Cardiac septum (tissue), 1 donor: Measurements from ENCODE around the gene TPTE. TPM values are rescaled to one million over a fixed set of nuclear protein-coding genes. Genes with fewer than 3 reads are reported as not detected.
"Not testable (repeated sequence)": the region's sequence is repeated elsewhere in the genome, so short reads cannot be mapped to it uniquely, and the experiment has no call there.

Experiments
- DNase-seq: peaks from one replicate; pipeline ENCODE4 v3.0.0-alpha.2; 2020; ENCODE audit warnings: low spot score
- intact Hi-C: fragments of 100-400 bp; cut with DNase I; formaldehyde crosslinking; loops from one replicate; pipeline ENCODE4 v1.14.0; 2022
- total RNA-seq: library from RNA; stranded (reverse); fragmentation: NEBNext Ultra II Directional; extraction: Animal tissue kit (Norgen Biotek cat#: 25700); gene quantifications from one replicate; pipeline ENCODE4 v1.2.1, GENCODE V29; 2021
- donor health status: DM: no; HTN: no; CAD: no.

The TPTE gene
- total RNA-seq, 1 donor from 2014 or later, result not detected

DNA sequence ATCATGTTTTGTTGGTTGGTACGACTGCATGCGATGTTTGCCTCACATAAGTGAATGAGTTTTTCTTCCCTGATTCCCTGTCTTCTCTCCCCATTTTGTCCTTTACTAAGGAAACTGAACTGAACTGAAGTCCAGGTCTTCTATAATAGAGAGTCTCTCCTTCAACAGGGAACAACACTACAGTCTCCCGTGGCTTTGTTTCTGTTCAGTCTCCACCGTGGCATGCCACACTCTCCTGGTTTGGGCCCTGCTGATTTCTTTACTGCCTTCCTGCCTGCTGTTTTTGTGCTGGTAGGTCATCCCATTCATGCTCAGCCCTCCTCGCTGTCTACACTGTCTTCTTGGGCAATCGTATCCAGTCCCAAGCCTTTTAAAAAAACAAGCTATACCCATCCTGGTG, 92.9 kb downstream of the TPTE start:
- intact Hi-C loops, DNase-seq: not testable (repeated sequence)

DNA sequence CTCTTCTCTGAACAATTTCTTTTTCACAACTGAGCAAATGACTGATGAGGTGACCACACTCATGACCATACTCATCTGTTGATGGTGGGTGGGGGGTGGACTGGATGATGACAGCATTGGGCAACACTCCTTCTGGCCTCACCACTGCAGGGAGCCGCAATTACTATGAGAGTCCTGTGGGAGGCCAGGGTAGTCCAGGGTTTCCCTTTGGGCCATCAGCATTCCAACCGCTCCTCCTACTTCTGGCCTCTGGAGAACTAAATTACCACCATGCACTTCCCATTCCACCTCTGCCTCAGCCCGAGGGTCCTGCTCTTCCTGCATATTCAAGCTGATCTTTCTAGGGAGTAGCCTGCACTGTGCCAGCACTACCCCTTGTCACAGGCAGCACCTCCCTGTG, 94.7 kb downstream of the TPTE start:
- intact Hi-C loops, DNase-seq: not testable (repeated sequence)

DNA sequence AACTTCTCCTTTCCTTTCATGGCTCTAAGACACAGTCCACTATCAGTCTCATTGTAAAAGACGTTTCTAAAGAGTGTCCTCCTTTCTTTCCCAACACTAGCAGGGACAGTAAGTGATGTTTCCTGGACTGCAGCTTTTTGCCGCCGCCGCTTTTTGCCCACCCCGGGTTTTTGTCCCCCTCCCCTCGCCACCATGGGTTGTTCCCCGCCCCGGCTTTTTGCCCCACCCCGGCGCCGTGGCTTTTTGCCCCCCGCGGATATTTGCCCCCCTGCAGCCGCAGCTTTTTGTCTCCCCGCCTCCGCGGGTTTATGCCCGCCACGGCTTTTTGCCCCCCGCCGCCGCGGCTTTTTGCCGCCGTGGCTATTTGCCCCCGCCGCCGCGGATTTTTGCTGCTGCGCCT, 95.2 kb downstream of the TPTE start:
- no peak for DNase-seq
- intact Hi-C loops, result no loop called here

DNA sequence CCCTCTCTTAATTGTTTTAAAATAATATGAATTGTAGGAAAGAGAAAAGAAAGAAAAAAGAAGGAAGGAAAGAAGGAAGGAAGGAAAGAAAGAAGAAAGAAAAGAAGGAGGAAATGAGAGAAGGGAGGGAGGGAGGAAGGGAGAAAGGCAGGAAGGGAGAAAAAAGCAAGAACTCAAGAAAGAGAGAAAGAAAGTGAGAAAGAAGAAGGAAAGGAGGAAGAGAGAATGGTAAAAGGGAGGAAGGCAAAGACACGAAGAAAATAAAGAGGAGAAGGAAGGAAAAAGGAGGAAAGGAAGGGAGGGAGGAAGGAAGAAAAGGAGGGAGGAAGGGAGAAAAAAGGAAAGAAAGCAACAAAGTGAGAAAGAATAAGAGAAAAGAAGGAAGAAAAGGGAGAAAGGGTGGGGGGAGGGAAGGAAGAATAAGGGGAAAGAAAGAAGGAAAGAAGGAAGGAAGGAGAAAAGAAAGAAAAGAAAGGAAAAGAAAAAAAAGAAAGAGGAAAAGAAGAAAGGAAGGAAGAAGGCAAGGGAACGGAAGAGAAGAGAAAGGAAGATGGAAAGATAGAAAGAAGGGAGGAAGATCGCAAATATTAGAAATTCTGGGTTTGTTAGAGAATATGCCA, 95.9 kb downstream of the TPTE start:
- intact Hi-C loops, DNase-seq: not testable (repeated sequence)

DNA sequence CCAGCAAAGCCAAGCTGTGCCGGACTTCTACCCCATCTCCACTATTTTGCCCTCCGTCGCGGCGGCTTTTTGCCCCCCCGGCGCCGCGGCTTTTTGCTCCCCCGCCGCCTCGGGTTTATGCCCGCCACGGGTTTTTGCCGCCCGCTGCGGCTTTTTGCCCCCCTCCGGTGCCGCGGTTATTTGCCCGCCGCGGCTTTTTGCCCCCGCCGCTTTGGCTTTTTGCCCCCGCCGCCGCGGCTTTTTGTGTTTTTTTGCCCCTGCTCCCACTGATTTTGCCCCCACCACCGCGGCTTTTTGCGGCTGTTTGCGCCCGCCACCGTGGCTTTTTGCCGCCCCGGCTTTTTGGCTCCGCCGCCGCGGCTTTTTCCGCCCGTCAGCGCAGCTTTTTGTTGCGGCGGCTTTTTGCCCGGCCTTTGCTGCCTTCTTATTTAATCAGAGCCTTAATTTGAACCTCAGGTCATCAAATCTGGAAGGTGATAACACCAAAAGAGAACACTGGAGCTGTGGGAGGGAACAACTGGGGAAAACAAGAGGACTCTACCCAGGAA, 106.0 kb downstream of the TPTE start:
- no peak for DNase-seq
- intact Hi-C loops, result no loop called here

DNA sequence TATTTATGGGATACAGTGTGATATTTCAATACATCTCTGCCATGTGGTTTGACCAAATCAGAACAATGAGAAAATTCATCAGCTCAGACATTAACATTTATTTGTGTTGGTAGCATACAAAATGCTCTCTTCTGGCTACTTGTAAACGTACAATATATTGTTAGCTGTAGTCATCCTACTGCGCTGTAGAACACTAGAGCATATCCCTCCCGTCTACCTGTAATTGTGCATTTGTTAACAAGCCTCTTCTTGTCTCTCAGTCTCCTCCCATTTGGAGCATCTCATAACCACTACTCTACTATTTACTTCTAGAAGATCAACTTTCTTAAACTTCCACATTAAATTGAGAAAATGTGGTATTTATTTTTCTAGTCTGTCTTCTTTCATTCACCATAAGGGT, 107.9 kb downstream of the TPTE start:
- DNase-seq, intact Hi-C loops: not testable (repeated sequence)

DNA sequence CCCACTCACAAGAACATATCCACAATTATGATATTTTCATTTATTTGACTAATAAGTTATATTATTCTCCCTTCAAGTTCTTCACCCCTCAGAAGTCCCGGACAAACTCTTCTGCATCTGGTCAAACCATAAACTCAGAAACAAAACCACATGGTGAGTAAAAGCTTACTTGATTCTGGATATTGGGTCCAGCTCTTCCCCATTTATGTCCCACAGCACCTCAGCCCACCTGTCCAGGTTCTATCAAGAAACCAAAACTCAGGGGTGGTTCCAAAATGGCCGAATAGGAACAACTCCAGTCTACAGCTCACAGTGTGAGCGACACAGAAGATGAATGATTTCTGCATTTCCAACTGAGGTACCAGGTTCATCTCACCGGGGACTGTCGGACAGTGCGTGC, 109.4 kb downstream of the TPTE start:
- intact Hi-C loops, DNase-seq: not testable (repeated sequence)

DNA sequence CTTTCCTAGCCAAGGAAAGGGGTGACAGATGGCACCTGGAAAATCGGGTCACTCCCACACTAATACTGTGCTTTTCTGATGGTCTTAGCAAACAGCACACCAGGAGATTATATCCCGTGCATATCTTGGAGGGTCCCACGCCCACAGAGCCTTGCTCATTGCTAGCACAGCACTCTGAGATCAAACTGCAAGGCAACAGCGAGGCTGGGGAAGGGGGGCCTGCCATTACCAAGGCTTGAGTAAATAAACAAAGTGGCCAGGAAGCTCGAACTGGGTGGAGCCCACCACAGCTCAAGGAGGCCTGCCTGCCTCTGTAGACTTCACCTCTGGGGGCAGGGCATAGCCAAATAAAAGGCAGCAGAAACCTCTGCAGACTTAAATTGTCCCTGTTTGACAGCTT, 109.9 kb downstream of the TPTE start:
- DNase-seq, result not testable (repeated sequence)

DNA sequence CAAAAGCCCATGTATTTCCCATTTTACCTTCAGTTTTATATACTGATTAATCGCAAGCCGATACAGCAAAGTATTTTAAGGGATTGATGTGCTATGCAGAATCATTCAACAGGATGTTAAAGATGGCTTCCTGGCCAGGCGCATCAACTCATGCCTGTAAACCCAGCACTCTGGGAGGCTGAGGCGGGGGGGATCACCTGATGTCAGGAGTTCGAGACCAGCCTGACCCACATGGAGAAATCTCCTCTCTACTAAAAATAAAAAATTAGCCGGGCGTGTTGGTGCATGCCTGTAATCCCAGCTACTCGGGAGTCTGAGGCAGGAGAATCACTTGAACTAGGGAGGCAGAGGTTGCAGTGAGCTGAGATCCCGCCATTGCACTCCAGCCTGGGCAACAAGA, 116.8 kb downstream of the TPTE start:
- intact Hi-C loops, DNase-seq: not testable (repeated sequence)

More for the DNA sequence above, 109.9 kb downstream of the TPTE start:
- intact Hi-C loops, result not testable (repeated sequence)

DNA sequence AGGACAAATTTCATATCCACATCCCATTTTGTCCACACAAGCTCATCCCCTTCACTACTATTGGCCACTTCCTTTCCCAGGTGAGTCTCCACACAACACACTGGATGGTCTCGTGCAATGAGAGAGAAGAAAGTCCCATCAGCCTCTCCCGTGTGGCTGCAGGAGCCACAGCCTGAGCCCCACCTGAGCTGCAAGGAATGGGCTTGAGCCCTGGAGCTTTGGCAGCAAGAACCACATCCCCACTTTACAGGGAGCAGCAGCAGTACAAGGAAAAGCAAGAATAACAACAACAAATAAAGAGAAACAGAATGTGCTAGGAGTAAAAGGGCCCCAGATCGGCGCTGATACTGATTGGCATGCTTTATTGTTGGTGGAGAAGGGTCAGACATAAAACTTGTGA, 117.7 kb downstream of the TPTE start:
- intact Hi-C loops, result no loop called here
- DNase-seq, result no peak

DNA sequence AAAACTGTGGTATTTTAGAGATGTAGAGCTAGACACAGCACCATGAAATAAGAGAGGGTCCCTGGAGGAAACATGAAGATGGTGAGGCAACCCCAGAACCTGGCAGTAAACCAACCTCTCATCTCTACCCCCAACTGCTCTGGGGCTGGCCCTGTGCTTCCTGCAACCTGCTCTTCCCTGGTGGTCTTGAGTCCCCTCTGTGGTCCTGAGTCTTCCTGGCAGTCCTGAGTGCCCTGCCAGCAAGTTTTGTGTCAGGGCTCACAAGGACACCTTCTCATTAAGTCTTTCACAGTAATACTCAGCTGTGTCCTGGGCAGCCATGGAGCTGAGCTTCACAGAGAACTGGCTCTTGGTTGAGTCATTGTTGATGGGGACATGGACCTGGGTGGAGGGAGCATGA, 118.4 kb downstream of the TPTE start:
- DNase-seq, intact Hi-C loops: not testable (repeated sequence)

DNA sequence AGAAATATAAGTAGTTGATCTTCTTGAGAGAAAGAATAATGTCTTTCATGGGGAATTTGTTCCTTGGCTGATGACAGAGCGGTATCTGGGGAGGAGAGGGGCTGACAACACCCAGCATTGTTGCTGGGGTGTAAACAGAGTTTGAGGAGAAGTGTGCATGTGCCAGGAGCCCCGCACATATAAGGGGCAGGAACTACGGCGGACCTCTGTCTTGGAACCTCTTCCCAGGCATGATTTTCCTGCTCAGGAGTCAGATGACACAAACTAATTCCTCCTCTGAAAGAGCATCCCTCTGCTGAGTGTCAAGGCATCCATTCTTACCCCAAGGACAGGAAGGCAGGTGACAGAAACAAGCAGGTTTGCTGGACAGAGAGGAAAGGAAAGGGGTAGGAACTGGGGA, 119.1 kb downstream of the TPTE start:
- intact Hi-C loops, result no loop called here
- no peak for DNase-seq

DNA sequence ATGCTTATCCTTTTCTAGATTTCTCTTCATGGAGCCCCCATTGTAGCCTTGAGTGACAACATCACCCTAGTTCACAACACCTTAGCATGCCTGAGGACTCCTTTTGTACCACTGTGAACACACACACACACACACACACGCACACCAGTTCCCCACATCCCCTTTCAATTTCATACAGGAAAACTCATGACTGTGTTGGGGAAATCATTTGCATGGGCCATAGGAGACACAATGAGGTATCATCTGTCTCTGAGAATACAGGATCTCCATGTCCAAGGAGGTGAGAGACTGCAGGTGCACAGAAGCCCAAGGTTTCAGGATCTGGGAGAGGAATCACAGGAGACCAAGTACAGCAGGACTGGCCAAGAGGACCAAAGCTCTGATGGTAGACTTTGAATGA, 119.7 kb downstream of the TPTE start:
- DNase-seq, result no peak
- intact Hi-C loops, result no loop called here

DNA sequence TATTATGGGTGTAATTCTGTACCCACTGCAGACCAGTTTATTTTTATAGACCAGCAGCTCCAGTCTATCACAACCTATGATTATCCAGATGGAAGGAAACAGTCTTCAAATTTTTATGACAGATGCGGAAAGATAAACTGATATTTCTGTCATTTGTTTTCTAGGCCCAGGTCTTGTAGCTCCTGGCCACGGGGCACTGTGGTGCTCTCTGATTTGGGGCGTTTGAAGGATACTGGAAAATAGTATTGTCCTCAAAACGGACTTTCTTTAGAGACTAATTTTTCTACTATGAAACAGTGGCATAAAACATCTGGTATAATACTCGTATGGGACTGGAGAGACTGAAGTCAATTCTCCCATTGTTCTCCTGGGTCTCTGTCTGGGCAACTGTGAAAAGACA, 124.3 kb downstream of the TPTE start:
- intact Hi-C loops, DNase-seq: not testable (repeated sequence)

DNA sequence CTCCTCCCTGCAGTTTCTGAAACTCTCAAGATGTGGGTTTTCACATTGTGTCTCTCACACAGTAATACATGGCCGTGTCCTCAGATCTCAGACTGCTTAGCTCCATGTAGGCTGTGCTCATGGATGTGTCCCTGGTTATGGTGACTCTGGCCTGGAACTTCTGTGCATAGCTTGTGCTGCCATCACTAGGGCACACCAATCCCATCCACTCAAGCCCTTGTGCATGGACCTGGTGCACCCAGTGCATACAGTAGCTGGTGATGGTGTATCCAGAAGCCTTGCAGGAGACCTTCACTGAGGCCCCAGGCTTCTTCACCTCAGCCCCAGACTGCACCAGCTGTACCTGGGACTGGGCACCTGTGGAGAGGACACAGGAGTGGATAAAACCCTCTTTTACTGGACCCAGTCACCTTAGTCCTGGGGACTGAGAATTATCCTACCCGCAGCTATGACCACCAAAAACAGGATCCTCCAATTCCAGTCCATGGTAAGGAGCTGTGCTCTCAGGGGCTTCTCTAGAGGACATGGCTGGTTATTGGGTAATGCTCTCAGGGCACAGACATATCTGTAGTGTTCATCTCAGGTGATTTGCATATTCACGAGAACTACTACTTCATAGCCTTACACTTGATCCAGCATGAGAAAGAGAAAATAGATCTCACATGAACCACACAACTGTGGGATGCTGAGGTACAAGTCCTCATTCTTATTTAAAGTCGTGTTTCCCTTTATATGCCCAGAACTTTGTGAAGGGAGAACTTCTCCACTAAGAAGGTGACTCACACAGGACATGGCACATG, 128.2 kb downstream of the TPTE start:
- intact Hi-C loops, DNase-seq: not testable (repeated sequence)

DNA sequence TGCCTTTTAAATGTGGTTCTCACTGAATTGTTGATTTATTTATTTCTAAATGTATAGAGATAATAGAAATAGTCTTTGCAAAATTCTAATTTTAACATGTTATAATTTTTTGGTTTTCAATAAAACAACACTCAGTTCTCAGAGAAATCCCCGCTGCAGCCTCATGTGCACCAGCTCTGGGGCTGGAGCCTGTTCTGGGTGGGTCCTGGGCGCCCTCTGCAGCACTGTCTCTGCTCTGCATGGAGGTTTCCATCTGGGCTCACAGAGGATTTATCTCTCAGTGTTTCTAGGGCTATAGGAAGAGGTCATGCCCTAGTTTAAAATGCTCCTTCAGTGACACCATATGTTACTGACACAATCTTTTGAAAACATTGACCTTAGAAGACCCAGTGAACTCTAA, 128.9 kb downstream of the TPTE start:
- intact Hi-C loops, DNase-seq: not testable (repeated sequence)
